Skeletal muscle cell (primary cell): ENCODE measurements around the gene PXYLP1.

Experiments
- DNase-seq: peaks from one replicate; pipeline ENCODE4 v3.0.0-alpha.2; 2010; ENCODE audit warnings: low read depth
- H3K4me3 ChIP-seq: 2 replicates; pipeline ENCODE4 v1.5.1; 2011; ENCODE audit warnings: low read depth, mild to moderate bottlenecking, control low read depth, low read length, moderate library complexity

PXYLP1 gene

DNA sequence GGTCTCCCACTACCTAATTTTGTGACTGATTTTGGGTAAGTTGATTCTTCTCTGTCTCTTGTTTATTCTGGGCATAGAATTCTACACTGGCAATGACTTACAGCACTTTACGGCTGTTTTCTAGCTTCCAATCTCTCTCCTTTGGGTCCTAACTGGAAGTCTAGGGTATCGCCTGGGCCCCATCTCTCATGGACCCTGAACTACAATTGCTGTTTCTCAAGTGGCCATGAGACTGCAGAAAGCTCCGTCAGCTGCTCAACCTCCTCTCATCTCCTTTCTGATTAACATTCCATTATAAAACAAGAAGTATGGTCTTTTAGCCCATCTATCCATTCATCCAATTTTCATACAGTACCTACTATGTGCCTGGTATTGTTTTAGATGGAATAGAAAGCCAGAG, 4.4 kb upstream of the PXYLP1 start:
- no peak for DNase-seq
- no peak overlapping the region for H3K4me3 ChIP-seq

- no peak overlapping the region for H3K4me3 ChIP-seq
- peak; percentile 71 for DNase-seq
Measured at GRCh38 chr3:141227752-141228151, 3.9 kb upstream of the PXYLP1 start.

DNA sequence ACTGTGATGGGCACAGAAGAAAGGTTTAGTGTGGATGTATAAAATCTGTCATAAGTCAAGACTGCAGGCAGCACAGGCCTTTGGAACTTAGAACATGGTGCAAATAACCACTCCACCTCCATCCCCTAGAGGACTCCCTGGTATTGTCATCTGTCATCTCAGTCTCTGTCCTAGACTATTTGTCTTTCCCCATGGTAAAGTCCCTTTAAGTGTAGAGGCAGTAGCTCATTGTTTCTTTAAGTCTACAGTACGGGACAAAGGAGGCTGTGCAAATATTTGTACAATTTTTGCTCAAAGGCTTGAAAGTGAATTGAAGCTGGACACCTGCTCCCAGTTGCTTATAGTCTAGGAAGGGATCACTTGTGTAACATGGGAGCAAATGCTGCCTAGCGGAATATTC, 3.2 kb upstream of the PXYLP1 start:
- no peak overlapping the region for H3K4me3 ChIP-seq
- no peak for DNase-seq

DNA sequence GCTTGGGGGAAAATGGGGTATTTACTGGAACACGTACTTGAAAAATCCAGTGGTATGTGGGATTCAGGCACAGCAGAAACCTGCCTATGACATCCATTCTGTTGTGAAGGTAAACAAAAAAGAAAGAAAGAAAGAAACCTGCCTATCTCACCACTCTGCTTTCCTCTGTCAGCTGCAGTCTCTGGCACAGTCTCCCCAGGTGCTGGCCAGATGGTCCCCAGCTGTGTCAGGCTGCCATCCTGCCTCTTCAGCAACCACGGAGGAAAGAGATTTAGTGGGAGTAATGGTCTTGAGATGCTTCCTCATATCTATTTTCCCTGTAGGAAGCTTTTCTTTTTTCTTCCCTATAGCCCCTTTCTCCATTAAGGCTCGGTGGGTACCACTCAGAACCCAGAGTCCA, 2.5 kb upstream of the PXYLP1 start:
- DNase-seq: no peak
- H3K4me3 ChIP-seq: no peak overlapping the region

DNA sequence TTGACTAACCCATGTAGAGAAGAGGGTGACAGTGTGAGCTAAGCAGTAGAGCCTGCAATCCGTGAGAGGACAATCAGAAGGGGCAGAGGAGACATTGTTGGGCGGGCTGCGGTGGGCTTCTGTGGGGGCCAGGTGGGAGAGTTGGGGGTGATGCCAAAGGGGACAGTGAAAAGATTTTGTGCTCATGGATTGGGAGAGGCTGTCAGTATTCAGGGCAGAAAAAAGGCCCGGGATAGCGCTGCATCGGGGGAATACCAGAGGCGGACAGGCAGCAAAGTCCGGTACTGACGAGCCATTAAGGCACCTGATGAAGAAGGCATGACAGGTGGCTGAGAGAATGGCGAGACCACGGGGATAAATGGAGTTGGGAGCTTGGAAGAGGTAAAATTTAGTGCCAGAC, 1.3 kb upstream of the PXYLP1 start:
- no peak for DNase-seq
- no peak overlapping the region for H3K4me3 ChIP-seq

DNA sequence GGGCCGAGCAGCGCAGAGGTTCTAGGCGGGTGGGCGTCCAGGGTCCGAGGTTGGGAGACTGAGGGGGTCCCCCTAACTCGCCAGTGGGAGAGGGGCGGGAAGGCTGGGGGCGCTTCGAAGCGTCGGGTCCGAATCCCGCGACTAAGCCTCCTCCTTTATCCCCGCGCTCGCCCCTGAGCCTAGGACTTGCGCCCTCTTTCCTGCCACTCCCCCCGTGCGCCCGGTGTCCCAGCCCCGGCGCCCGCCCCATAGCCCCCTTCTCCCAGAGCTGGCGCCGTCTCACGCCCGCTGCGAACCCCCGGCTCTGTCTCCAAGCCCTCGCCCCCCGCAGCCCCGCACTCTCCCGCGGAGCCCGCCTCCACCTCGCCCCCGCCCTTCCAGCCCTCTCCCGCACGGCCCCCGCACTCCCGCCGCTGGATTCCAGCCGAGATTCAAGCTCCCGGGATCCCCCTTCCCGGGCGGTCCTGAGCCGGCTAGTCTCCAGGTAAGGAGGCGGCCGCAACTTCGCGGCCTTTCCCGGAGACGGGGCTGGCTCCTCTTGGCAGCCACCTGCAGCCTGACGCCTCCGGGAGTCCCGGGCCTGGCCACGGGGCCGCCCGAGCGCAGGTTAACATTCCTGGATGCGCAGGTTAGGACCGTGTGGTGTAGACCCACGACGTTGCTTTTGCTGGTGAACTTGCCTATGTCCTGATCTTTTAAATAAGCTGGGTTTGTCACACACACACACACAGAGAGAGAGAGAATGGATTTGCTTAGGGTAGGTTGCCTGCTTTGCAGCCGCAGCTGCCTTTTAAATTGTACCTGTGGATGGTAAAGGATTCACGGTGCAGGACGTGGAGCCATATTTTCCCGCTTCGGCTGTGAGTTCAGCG, 563 bp downstream of the PXYLP1 start:
- H3K4me3 ChIP-seq: peak overlapping the region; percentile 74
- DNase-seq: no peak

- H3K4me3 ChIP-seq: no peak overlapping the region
- no peak for DNase-seq
Measured at GRCh38 chr3:141233457-141234161, 2.0 kb downstream of the PXYLP1 start.

GRCh38 chr3:141234283-141234682, 2.7 kb downstream of the PXYLP1 start:
- no peak overlapping the region for H3K4me3 ChIP-seq
- no peak for DNase-seq

GRCh38 chr3:141235661-141236171, 4.1 kb downstream of the PXYLP1 start:
- no peak overlapping the region for H3K4me3 ChIP-seq
- DNase-seq: no peak

- no peak overlapping the region for H3K4me3 ChIP-seq
- no peak for DNase-seq
Measured at GRCh38 chr3:141236361-141236760, 4.7 kb downstream of the PXYLP1 start.

DNA sequence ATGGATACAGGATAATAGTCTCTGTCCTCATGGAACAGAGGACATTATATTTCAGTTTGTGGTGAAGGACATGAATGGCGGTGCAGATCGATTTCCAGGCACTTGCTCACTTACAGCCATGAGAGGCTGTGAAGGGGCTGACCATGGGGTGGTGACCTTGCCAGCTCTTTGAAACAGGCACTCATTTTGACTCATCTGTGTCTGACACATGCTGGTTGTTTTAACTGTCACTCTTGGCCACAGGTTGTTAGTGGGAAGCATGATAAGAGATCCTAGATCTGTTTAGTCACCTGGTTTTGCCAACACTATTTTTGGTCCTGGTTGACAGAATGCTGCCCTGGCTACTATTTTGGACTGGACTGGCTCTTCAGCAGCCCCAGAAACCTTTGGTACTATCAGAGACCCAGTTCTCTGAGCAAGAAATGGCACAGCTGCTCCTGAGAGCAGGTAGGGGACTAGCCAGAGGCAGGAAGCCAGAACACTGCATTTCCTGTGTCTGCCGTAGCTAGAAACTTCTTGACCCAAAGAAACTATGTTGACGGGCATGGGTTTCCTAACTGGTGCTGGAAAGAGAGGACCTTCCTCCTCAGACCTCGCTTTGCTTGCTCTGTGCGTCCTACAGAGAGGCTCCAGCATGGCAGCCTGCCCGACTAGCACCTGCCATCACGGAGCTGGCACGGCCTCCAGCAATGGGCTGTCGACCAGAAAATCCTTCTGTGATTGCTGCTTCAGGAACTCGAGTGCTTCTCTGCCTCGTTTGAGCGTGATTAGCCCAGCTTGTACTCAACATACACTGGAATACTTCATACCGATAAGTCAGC, 6.3 kb downstream of the PXYLP1 start:
- H3K4me3 ChIP-seq: no peak overlapping the region
- no peak for DNase-seq

GRCh38 chr3:141239511-141240281, 8.1 kb downstream of the PXYLP1 start:
- H3K4me3 ChIP-seq: no peak overlapping the region
- no peak for DNase-seq

- no peak for DNase-seq
Measured at GRCh38 chr3:141240286-141240685, 8.7 kb downstream of the PXYLP1 start.

GRCh38 chr3:141240687-141241615, 9.3 kb downstream of the PXYLP1 start:
- H3K4me3 ChIP-seq: no peak overlapping the region
- peak; percentile 86 for DNase-seq

More at GRCh38 chr3:141240286-141240685, 8.7 kb downstream of the PXYLP1 start:
- H3K4me3 ChIP-seq: no peak overlapping the region

DNA sequence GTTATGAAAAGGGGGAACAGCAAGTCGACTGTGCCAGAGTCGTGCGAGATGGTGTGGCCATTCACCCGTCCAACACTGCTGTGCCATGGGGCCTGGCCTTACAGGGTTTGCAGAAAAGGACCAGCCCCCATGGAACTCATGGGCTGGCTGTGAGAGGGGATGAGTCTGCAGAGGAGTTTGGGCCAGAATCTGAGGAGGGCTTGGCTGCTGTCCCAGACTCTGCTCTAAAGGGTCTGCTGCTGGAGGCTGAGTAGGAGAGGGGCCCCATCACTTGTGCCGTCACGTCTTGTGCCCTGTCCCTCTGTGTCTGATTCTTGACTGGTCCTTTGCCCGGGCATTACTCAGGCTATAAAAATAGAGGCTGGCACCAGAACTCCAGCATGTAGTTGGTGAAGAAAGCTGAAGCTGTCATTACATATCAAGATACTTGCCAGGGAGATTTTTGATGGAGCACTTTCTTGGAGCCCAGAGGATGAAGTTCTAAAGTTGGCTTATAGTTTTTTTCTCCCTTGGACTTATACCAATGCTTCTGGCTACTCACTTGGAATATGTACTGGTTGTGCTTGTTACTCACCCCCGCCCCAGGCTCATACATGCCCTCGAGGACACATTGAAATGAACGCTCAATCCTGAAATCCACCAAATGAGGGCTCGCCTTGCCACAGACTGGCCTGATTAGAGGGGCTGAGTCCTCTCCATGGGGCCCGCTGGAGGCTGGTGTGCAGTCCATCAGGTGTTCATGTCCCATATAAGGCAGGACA, 10.2 kb downstream of the PXYLP1 start:
- H3K4me3 ChIP-seq: no peak overlapping the region

DNA sequence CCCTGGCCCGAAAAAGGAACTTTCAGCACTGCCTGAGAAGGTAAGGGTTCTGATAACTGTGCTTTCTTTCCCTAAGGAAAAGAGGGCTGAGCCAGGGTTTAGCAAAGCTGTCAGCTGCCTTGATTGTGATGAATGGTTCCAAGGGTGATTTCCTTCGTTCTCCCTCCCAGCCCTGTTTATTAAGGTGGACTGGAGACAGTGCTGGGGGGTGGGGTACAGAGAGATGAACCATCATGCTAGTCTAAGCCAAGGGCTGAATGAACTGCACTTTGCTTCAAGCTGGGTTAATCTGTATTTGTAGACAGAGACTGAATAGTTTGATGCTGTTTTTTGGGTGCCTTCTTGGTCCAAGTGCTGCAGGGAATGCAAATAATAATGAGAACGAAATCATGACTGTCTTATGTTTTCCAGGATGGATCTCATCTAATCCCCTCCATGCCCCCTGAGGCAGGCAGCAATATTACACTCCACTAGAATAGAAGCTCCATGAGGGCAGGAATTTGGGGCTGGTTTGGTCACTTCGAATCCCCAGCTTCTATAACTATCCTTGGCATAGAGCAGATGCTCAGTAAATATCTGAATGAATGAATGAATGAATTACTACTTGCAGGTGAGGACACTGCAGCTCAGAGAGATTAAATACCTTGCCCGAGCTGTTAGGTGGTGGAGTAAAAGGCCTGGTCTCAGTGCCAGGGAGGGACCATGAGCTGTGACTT, 10.9 kb downstream of the PXYLP1 start:
- DNase-seq: no peak
- H3K4me3 ChIP-seq: no peak overlapping the region

More for the DNA sequence above, 10.2 kb downstream of the PXYLP1 start:
- DNase-seq: no peak

DNA sequence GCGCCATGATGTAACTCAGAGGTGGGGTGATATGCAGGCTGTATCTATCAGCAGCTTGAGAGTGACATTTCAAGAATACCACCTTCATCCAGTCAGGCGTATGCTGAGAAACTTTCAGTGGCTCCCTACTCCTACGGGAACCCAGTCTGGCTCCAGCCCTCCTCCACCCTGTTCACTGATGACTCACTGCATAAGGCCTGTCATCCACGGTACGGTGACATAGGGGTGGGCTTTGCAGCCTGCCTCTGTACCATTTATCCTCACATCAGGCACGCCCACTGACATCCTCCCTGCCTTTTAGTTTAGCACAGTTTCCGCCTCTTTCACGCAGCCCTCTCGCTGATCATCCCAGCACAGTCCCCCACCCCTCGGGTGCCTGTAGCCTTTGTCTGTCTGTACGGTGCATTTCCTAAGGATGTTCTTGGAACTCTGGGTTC, 11.7 kb downstream of the PXYLP1 start:
- DNase-seq: no peak
- no peak overlapping the region for H3K4me3 ChIP-seq
